CD4-positive, alpha-beta T cell treated with Interleukin-2 at 100 ng/mL for 4 hours (primary cell): Measurements from ENCODE around the gene GRM1.

Experiments
- DNase-seq: peaks from one replicate; pipeline ENCODE4 v3.0.0-alpha.2; 2020; ENCODE audit warnings: low spot score

GRM1 gene

DNA sequence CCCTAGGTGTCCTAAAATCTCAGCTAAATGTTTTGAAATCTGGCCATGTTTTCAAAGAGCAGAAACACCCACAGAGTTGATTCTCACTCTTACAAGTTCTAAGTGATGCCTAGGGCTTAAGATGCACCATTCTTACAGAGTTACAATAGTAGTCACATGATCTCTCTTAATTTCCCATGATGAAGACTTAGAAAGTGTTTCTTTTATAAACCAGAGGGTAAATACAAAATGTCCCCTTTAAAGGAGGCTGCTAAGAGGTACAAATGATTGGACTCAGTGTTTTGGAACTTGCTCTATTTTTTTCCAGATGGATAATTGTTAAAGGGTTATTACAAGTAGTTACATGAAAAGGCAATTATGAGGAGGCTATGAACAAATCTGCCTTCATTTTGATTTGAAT lies 244.6 kb downstream of the GRM1 start:
- DNase-seq, result no peak

DNA sequence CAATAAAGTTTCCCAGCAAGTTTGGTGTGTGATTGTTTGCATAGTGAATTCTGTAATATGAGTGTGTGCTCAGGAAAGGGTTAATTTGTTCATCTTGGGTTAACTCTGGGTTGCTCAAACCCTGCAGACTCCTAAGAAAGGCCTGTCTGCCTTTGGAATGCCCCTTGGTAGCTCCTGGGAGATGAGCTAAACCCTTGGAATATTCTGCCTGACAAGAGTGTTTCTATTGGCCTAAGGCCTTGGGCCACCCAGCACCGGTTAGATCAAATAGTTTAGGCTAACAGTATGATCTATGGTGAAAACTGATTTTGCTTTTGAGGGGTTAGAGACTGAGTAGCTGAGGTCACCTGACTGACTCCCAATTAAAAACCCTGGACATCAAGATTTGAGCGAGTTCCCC lies 248.3 kb downstream of the GRM1 start:
- DNase-seq, result no peak

DNA sequence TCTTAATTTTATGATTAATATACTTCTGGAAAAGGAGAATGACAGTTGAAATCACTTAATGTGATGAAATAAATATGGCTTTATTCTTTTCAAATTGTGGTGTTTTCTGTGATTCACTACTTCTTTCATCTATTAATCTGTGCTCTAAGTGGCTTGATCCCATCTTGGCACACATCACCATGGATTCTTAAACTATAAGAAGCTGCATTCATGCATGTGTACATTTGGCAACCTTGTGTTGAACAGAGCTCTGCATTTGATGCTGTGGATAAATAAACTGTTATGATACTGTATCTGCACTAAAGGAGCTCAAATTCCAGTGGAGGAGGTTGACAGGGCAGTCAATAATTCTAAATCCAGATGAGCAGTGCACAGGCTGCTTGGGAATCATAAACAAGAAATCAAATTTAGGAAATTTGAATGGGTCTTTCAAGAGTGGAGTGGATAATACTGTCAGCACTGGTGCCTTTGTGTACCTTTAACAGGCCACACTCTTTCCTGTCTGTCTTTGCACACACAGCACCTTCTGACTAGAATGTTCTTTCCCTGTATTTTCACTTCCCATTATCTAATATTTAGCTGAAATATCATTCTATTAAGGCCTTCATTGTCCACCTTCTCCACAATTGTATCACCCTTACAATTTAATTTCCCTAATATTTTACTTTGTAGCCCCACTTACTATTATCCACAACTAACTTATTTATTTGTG lies 252.9 kb downstream of the GRM1 start:
- DNase-seq, result no peak

DNA sequence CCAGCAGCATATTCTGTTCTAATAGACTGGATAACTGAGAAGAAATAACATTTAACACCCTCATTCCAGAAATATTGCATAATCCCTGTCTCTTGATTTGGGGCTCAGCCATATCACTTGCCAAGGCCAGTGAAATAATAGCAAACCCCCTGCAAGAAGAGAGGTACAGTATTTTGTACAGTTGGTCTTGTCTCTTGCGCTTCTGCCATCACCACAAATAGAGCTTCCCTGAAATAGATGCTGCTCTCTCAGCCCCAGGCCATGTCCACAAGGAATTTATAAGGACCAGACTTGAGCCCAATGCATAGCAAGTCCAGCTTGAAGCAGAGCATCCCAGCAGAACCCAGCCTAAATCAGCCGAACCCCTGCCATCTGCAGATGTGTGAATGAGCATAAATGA lies 254.0 kb downstream of the GRM1 start:
- no peak for DNase-seq

DNA sequence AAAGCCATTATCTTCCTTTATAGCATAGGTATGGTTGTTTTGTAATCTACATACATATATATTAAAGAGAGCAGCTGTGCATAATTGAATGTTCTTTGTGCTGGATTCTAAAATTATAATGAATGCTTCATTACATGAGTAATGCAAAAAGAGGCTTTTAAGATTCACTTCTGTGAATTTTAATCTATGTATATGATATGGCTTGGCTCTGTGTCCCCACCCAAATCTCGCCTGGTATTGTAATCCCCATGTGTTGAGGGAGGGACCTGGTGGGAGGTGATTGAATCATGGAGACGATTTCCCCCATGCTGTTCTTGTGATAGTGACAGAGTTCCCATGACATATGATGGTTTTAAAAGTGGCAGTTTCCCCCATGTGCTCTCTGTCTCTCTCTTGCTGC lies 255.4 kb downstream of the GRM1 start:
- no peak for DNase-seq

DNA sequence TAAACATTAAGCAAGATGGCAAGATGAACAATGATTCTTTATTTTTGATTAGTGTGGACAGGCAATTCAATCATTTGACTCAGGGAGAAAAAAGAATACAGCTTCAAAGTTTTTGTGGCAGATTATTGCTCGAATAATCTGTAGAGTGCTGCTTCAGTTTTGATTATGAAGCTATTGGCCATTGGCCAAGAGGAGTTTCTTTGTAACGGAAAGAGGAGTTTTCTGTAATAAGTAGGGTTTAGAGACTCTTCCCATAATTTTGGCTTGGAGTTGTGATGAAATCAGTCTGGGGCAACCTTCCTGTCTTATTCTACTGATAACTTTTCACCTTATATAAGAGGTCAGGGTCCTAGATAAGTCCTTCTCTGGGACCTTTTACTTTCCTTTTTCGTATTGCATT lies 258.1 kb downstream of the GRM1 start:
- no peak for DNase-seq

DNA sequence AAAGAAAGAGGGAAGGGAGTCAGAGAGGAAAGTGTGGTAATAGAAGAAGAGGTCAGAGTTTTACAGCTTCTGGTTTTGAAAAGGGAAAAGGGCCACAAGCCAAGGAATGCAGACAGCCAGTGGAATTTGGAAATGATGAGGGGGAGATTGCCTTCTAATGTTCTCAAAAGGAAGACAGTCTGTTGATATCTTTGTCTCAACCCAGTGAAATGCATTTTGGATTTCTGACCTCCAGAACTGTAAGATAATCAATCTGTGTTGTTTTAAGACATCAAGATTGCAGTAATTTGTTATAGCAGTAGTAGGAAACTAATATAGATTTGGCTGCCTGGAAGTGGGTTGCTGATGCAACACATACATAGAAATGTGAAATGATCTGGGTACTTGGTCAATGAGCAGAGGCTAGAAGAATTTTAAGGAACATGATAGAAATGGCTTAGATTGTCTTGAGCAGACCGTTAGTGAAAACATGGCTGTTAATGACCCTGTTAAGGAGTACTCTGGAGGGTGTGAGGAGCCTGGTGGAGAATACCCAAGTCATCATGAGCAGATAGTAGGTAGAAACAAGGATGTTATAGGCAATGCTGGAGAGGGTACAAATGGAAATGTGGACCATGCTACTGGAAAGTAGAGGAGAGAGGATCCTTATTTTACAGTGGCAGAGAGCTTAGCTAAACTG lies 259.0 kb downstream of the GRM1 start:
- no peak for DNase-seq

DNA sequence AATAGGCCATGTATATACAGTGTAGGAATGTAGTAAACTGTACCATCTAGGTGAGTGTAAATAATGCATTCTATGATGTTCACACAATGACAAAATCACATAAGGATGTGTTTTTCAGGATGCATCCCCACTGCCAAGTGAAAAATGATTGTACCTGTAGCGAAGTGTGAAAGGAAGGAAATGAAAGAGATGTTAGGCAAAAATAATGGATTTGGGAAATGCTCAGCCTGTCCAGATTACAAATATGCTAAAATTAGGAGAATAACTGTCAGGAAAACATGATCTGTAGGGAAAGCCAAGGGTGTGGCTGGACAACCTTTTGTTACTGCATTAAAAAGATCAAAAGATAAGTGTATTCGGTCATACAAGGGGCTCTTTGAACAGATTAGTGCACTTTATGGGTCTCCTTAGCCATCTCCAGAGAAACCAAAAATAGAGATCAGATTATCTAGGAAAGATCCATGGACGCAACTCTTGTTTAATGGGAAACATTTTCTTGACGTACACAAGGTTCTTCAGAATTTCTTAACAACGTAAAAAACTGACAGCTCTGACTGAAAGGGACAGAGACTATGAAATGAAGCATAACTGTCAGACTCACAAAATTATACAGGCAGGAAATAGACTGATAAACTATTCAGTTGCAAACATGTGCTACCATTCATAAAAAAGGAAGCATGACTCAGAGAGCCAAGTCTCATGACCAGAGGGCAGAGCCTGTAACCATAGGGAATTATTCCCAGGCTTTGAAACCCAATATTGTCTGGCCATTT lies 261.1 kb downstream of the GRM1 start:
- DNase-seq, result no peak

DNA sequence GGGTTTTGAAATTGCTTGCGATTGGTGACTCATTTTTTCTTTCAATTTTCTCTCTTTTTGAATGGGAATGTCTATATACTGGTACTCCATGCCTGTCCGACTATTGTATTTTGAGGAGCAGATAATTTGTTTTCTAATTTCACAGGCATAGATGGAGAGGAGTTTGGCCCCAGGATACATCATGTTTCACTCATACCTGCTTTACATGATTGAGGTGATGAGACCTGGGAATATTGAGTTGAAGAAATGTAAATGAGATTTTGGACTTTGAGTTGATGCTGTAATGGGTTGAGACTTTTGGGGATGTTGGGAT lies 261.7 kb downstream of the GRM1 start:
- no peak for DNase-seq

DNA sequence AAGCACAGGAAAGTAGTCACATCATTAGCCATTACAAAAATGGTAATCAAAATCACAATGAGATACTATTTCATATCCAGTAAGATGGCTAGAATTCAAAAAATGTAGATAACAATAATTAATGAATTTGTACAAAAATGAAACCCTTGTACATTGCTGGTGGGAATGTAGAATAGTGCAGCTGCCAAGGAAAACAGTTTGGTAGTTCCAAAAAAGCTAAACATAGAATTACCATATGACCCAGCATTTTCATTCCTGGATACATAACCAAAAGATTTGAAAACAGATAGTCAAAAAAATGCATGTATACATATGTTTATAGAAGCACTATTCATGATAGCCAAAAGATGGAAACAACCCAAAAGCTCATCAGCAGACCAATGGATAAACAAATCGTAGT lies 263.6 kb downstream of the GRM1 start:
- DNase-seq, result no peak

DNA sequence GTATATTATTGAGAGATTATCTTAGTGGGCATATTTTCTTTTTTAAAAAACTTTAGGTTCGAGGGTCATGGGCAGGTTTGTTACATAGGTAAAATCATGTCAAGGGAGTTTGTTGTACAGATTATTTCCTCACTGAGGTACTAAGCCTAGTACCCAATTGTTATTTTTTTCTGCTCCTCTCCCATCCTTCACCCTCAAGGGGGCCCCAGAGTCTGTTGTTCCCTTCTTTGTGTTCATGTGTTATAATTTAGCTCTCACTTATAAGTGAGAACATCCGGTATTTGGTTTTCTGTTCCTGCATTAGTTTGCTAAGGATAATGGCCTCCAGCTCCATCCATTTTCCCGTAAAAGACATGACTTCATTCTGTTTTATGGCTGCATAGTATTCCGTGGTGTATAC lies 266.8 kb downstream of the GRM1 start:
- DNase-seq, result no peak

DNA sequence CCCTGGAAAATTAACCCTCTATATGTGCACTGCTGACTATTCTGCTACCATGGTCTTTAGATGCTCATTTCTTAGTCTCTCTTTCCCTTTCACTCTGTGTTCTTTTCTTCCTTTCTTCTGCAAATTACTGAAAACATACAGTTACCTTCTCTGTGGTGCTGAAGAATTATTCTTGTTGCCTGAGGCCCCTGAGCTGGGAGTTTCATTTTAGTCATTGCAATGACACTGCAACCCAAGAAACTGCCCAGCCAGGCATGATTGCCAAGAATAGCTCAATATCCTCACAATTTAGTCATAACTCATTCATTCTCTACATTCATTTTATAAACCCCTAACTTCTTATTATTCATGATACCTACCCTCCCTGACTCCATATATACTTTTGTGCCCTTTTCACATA lies 269.0 kb downstream of the GRM1 start:
- DNase-seq, result no peak

DNA sequence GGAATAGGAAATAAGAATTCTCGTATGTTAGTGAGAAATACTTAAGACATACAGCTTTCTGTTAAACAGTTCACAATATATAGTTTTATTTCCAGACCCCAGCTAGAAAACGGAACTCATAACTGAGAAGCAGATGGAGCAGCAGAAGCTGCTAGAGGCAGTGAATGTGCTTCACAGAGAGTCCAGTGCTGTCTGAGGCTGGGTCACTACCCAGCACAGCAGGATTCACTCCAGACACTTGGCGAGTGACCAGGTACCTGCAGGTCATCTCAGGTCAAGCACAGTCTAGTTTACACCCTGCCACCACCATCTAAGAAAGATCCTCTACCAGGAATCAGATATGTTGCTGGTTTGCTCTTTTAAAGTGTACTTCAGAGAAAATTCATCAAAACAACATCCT lies 271.7 kb downstream of the GRM1 start:
- DNase-seq, result no peak

DNA sequence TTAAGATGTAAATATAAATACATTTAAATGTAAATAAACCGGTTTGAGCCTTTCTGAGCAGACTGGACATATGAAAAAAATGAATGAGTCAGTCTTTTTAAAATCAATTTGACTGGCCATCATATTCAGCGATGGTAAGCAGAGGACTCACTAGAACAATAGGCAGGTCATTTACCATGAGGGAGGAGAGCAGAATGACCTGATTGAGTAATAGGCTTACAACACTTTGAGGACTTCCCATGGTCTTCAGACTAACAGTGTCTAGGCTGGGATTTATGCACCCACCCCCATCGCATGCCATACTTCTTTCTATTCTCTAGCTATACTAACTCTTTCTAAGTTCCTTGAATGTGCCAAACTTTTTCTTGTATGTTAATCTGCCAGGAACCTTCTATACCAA lies 272.9 kb downstream of the GRM1 start:
- DNase-seq, result no peak

DNA sequence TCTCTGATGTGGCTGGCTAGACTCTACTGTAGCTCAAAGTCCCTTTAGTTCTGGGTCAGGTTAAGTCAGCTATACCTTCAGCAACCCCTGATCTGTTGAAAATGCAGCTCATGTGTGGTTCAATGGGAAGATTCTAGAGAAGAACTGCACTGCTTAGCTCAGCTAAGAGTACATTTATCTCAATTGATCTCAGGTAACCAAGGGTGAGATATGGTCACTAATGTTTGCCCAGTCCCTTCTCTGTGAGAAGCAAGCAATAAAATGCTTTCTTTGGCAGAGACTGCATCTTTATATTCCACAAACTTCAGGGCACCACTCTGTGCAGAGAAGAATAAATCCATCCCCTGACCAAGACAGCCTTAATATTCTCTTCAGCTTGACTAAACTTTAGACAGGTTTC lies 274.1 kb downstream of the GRM1 start:
- no peak for DNase-seq

DNA sequence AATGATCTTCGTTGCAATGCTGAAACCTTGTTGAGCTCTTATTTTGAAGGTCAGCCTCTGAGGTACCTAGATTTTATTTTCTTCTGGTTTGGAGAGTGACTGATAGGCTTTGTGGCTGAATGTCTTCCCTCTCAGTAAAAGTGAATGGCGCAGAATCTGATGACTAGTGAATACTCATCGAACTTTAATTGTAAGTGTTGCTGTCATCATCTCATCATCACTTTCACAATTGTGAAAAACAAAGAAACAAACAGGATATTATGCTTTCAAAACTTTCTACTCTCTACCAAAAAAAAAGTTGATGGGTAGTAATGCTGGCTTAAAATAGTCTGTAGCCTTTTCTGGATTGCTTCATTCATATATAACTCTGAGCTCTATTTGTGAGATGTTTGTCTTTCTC lies 275.3 kb downstream of the GRM1 start:
- no peak for DNase-seq

DNA sequence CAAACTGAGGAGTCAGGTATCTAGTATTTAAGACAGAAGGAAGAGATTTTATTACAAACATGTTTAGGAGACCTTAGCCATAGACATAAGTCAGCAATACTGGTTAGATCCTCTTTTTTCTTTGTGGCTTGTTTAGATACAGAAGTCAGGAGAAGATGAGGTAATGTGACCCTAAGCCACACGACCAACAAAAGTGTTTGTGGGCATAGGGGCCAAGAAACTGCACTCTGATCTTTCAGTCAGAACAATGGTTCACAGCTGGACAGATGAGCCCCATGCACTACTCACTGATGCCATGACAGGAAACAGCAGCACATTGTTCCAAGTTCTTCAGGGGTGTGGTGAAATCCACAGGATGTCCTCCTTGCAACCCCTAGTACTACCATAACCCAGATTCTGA lies 276.2 kb downstream of the GRM1 start:
- no peak for DNase-seq

DNA sequence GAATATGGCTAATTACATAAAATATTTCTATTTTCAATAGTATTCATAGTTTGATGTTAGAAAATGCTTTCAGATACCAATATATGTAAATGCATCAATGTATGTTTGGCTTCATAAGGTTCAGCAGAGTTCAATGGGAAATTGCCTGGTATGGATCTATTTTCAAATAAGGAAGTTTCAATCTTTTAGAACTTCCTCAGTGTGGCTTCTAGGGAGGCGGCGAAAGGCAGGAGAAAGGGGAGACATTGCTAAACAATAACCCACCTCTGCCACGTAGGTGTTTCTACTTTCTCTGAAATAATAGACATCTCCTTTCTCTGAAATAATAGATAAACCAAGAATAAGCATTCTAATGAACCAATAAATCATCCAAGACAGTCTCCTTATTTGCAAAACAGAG lies 277.1 kb downstream of the GRM1 start:
- no peak for DNase-seq

DNA sequence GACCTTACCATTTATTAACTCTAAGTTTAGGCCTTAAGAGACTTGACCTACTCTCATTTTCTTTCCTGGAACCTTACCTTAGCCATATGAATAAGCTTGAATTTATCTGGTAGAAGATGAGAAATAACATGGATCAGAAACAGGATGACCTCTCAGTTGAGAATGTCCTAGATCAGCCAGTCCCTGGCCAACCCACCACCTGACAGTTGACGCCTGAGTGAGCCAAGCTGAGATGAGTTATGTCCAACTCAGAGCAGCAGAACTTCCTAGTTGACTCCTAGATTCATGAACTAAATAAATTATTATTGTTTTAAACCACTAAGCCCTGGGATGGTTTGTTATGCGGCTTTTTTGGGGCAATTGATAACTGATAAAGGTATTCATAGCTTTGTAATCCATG lies 281.8 kb downstream of the GRM1 start:
- DNase-seq, result no peak

DNA sequence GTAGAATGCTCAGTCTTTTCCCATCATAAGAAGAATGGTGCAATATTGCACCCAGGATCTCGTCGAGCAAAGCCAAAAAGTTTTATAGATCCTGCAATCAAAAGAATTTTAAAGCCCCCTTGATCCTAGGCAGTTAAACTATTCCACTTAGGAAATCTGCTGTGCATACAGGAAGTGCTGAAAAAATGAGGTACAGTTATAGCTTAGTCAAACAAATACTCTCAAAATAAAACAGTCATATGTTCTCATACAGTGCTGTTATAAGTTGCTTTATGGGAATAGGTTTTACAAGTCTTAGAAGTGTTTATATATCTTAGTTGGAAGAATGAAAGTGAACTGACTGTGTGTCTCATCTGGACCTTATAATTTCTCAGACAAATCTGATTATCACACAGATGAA lies 282.2 kb downstream of the GRM1 start:
- DNase-seq, result no peak

DNA sequence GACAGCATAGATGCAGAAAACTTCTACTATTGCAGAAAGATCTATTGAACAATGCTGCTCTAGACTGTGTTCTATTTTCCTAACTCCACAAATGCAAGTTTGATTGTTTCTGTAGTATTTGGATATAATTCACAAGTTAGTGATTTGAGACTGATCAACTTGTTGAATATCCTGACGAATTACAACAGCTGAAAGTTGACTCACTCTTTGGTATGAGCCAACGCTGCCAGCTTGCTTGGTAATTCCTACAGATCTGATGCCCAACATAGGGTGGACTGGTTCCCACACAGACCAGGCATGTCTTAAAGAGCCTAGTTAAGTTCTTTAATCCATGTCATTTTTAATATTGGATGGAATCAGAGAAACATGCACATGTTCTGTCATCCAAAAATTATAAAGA lies 283.7 kb downstream of the GRM1 start:
- DNase-seq, result no peak

DNA sequence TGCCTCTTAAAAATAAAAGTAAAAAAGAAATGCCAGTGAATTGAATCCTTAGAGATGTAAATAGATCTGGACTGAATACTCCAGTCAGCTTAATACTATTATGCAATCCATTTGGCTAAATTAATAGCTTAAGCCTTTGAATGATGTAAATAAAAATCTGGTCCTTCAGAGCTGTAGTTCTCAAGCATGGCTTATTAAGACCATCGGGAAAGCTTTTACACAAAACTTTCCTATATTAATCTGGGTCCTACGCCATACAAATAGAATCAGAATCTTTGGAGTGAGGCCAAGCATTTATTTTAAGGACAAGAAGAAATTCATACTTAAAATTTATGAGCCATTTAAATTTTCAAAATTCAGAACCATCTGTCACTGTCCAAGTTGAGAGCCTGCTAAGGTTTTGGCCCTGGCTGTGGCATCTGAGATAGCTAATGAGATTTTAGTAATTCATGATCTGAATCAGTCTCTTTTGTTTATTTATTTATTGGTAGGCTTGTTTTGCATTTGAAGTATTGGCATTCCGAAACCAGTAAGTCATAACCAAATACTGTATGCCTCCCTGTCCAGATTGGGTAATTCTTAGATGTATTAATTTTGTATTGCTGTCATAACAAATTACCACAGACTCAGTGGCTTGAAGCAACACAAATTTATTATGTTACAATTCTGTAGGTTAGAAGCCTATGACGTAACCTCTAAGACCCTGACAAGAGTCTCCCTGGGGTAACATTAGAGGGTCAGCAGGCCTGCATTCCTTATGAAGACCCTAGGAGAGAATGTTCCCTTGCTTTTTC lies 286.7 kb downstream of the GRM1 start:
- DNase-seq, result no peak

DNA sequence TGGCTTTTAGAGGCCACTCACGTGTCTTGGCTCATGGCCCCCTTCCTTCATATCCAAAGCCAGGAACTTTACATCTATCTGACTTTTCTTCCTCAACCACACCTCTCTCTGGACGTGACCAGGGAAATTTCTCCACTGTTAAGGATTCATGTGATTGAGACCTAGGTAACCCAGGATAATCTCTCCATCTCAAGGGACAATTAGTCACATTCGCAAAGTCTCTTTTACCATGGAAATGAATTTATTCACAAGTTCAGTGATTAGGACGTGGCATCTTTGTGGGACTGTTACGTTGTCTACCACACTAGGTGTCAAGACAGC lies 287.3 kb downstream of the GRM1 start:
- no peak for DNase-seq
